GOT3 (cell line): ENCODE measurements around the gene TTC34.

Source experiments
- DNase-seq: peaks from one replicate; lab custom pipeline; 2025; ENCODE audit warnings: mixed read lengths; lab: John Stamatoyannopoulos, UW

Gene TTC34

DNA sequence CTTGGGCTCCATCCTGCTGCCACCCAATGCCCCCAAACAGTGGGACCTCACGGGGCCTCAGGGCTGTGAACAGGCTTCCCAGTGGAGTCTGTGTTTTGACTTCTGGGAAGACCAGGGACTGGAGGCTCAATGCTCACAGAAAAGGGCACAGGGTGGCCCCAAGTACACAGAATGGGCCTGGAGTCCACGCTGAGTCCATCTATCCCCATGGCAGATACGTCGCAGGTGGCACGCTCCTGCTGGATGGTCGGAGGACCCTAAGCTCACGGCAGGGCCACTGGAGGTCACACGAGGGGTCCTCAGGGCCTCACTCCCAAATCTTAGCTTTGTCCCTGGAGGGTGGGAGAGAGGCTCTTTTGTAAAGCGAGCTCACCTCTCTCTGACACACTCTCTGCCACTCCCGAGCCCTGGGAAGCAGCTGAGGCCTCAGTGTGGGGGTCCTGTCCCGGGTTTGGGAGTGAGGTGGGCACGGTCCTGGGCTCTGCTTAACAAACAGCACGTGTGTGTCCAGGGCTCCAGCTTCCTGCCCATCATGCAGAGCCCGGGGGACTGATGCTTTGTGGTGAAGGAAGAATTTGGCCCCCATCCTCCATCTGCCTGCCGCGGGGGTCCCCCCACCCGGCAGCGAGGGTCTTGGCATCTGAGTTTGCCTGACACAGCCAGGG is 27.2 kb upstream of the TTC34 start:
- DNase-seq: no peak

GRCh38 chr1:2826736-2827292 is 25.3 kb upstream of the TTC34 start:
- no peak for DNase-seq

- DNase-seq: no peak
Observed at GRCh38 chr1:2826316-2826715, 24.8 kb upstream of the TTC34 start.

- DNase-seq: no peak
Observed at GRCh38 chr1:2825487-2826189, 24.1 kb upstream of the TTC34 start.

DNA sequence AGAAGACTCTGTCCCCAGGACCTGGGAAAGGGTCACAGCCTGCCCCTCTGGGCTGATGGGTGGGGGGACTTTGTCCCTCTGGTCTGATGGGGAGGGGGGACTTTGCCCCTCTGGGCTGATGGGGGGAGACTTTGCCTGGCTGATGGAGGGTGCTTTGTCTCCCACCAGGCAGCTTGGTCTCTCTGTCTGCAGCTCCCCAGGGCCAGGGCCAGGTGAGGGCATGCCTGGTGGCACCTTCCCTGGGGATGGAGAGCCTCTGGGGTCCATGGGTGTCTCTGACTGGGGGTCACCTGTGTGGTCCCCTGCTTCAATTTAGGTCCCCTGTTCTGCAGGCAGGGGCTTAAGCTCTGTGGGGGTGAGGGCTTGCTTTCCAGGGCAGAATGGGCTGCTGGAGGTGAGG is 23.5 kb upstream of the TTC34 start:
- DNase-seq: no peak

GRCh38 chr1:2823921-2824610 is 22.6 kb upstream of the TTC34 start:
- DNase-seq: no peak

GRCh38 chr1:2822621-2823145 is 21.2 kb upstream of the TTC34 start:
- DNase-seq: no peak

GRCh38 chr1:2821966-2822620 is 20.6 kb upstream of the TTC34 start:
- no peak for DNase-seq

- DNase-seq: no peak
Observed at GRCh38 chr1:2821373-2821955, 20.0 kb upstream of the TTC34 start.

- no peak for DNase-seq
Observed at GRCh38 chr1:2820731-2821372, 19.4 kb upstream of the TTC34 start.

GRCh38 chr1:2819831-2820730 is 18.6 kb upstream of the TTC34 start:
- no peak for DNase-seq

DNA sequence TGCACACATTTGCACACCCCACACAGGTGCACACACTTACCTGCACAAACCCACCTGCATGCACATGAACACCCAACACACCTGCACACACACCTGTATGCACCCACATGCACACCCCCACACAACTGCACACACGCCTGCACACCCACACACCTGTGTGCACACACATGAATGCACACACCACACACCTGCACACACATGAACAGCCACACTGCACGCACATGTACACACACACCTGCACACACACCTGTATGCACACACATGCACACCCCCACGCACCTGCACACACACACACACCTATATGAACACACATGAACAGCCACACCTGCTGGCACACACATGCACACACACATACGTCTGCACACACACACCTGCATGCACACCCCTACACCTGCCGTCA is 17.9 kb upstream of the TTC34 start:
- DNase-seq: no peak

DNA sequence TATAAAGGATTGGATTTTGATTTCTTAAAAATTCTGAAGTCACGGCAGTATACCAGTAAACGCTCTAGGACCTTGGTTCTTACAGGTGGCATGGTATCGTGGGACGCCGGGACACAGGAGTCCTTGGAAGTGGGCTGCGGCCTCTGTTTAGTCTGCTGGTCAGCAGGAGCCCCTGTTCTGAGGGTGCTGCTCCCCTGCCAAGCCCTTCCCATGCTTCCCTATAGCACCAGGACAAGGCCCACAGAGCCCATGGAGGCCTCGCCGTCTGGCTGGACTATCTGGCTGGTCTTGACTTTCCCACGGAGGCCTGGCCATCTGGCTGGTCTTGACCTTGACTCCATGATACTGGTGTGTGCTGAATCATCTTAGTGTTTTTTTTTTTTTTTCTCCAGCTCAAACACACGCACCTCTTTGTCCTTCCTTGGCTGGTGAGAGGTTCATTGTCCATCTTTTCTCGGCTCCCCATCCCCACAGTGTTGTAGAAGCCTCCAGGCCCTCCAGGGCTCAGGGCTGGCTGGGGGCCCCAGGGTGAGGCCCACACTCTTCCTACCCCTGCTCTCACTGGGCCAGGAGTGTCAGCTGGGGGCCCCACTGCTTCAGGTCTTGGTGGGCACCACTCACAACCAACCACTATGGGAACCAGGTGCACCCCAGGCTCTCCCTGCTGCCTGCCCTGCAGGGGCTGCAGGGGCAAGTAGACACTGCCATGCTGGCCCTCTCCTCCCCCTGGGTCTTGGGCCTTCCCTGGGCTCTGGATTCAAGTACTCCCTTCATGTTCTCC is 16.5 kb upstream of the TTC34 start:
- DNase-seq: no peak

DNA sequence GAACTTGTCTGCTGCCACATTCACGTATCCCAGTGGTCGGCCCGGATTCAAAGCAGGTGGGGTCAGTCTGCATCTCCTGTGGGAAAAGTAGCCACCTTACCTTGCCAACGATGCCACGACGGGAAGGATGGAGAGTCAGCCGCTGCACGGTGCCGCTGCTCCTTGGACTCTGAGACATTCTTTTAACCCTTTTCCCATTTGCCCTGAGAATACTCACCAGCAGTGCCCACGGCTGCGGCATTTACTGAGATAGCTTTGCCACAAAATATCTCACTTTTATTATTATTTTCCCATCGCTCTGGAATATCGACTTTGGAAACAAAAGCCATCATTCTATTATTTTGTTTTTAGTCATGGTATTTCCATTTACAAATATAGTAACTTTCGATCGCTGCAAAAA is 15.3 kb upstream of the TTC34 start:
- no peak for DNase-seq

GRCh38 chr1:2815551-2815950 is 14.1 kb upstream of the TTC34 start:
- no peak for DNase-seq

GRCh38 chr1:2814511-2815075 is 13.1 kb upstream of the TTC34 start:
- no peak for DNase-seq

GRCh38 chr1:2812939-2813653 is 11.6 kb upstream of the TTC34 start:
- DNase-seq: no peak

DNA sequence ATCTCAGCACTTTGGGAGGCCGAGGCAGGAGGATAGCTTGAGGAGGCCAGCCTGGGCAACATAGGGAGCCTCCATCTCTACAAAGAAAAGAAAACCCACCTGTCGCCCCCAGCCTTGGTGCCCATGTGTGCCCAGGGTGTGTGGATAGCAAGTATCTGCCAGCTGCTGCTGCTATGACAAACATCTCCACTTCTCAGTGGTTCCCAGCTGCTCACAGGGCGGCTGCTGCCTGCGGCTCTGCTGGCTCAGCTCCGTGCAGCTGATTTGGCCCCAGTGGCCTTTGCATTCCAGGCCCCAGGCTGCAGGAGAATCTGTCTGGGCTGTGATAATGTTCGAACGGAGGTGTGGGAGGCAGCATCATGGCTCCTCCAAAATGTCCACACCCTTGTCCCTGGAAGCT is 10.6 kb upstream of the TTC34 start:
- no peak for DNase-seq
